B cell (primary cell): ENCODE results near the gene TENM4. TPM values are rescaled to one million over a fixed set of nuclear protein-coding genes. Genes with fewer than 3 reads are reported as not detected.

Source experiments
- ATAC-seq: fragments of 200-7000 bp; cut with Tn5 transposase; one replicate; pipeline ENCODE4 v1.10.0; 2021; ENCODE audit warnings: low read depth, mild to moderate bottlenecking, moderate number of reproducible peaks, moderate library complexity
- CTCF ChIA-PET: fragments of 350-600 bp; sonication (Branson Sonifier 250); formaldehyde crosslinking; loops from one replicate; lab custom pipeline; 2021; ENCODE audit warnings: antibody characterized with exemption, inconsistent platforms; lab: Charles Lee
- POLR2A ChIA-PET: fragments of 350-600 bp; sonication (Branson Sonifier 250); formaldehyde crosslinking; loops from one replicate; lab custom pipeline; 2021; ENCODE audit warnings: antibody characterized with exemption; lab: Charles Lee
- DNase-seq: peaks from one replicate; pipeline ENCODE4 v3.0.0; 2013
- H2AFZ ChIP-seq: 2 replicates; pipeline ENCODE4 v1.6.1; 2012; ENCODE audit warnings: mild to moderate bottlenecking, low read depth, low read length; ENCODE audit not compliant: insufficient read depth, poor library complexity, severe bottlenecking
- H3K27ac ChIP-seq, 2 donors: 1 replicate in 1 of 2; 2 replicates in 1 of 2; pipeline ENCODE4 v1.5.1; 2012 to 2013; ENCODE audit warnings: low read length in 2 of 2, mild to moderate bottlenecking in 2 of 2, moderate library complexity in 1 of 2
- H3K27me3 ChIP-seq, 4 experiments: fragments of 200-600 bp in 1 of 4; sonication (generic) in 1 of 4; replicated peaks in 1 of 4; 1 replicate in 2 of 4; 2 replicates in 2 of 4; pipeline versions ENCODE4 v1.6.1 to v1.7.0; 2013 to 2016; ENCODE audit warnings: low read length in 3 of 4, mild to moderate bottlenecking in 2 of 4, mixed read lengths in 1 of 4, moderate library complexity in 1 of 4; ENCODE audit not compliant: insufficient read depth in 4 of 4, control insufficient read depth in 3 of 4; ENCODE audit errors: control extremely low read depth in 1 of 4
- H3K36me3 ChIP-seq, 2 experiments: replicated peaks in 1 of 2; 1 replicate in 1 of 2; 2 replicates in 1 of 2; pipeline versions ENCODE4 v1.6.1 to v1.7.1; 2013; ENCODE audit warnings: low read length in 1 of 2; ENCODE audit not compliant: insufficient read depth in 2 of 2, control insufficient read depth in 1 of 2; ENCODE audit errors: control extremely low read depth in 1 of 2, extremely low read depth in 1 of 2
- H3K4me1 ChIP-seq, 2 donors: fragments of 200-600 bp in 1 of 2; sonication (generic) in 1 of 2; 1 replicate in 1 of 2; 2 replicates in 1 of 2; pipeline versions ENCODE4 v1.5.1 to v1.6.1; 2013 to 2017; ENCODE audit warnings: low read length in 2 of 2; ENCODE audit not compliant: control insufficient read depth in 2 of 2, insufficient read depth in 2 of 2
- H3K4me2 ChIP-seq: replicated peaks from 2 replicates; pipeline ENCODE3; 2012; ENCODE audit warnings: mild to moderate bottlenecking, low read depth, low read length; ENCODE audit not compliant: poor library complexity, severe bottlenecking
- H3K4me3 ChIP-seq, 5 experiments: fragments of 200-600 bp in 1 of 5; sonication (generic) in 1 of 5; 1 replicate in 3 of 5; 2 replicates in 2 of 5; pipeline versions ENCODE4 v1.5.1 to v1.7.0; 2011 to 2016; ENCODE audit warnings: low read length in 4 of 5, mild to moderate bottlenecking in 4 of 5, low read depth in 2 of 5, control low read depth in 1 of 5, moderate library complexity in 1 of 5; ENCODE audit not compliant: insufficient read depth in 1 of 5; ENCODE audit errors: control extremely low read depth in 1 of 5, extremely low read depth in 1 of 5
- H3K79me2 ChIP-seq: fragments of 200-600 bp; sonication (generic); one replicate; pipeline ENCODE4 v1.6.0; 2016; ENCODE audit warnings: low read length; ENCODE audit not compliant: control insufficient read depth, insufficient read depth
- H3K9ac ChIP-seq: fragments of 200-600 bp; sonication (generic); 2 replicates; pipeline ENCODE4 v1.6.1; 2017; ENCODE audit warnings: mild to moderate bottlenecking, low read length, moderate library complexity
- H3K9me3 ChIP-seq, 3 donors: one replicate each; pipeline versions ENCODE4 v1.6.1 to v1.7.1; 2013; ENCODE audit warnings: low read length in 2 of 3; ENCODE audit not compliant: control insufficient read depth in 2 of 3, insufficient read depth in 1 of 3; ENCODE audit errors: control extremely low read depth in 1 of 3
- H4K20me1 ChIP-seq: 2 replicates; pipeline ENCODE4 v1.6.0; 2012; ENCODE audit warnings: mild to moderate bottlenecking, low read length; ENCODE audit not compliant: insufficient read depth, control insufficient read depth, poor library complexity, severe bottlenecking
- H3K27ac Mint-ChIP-seq: one replicate; pipeline ENCODE4 v1.8.0; 2021; ENCODE audit warnings: mixed read lengths
- H3K27me3 Mint-ChIP-seq: one replicate; pipeline ENCODE4 v1.8.0; 2021; ENCODE audit warnings: mixed read lengths
- H3K4me1 Mint-ChIP-seq: one replicate; pipeline ENCODE4 v1.8.0; 2021; ENCODE audit warnings: mixed read lengths
- H3K4me3 Mint-ChIP-seq: one replicate; pipeline ENCODE4 v1.8.0; 2021; ENCODE audit warnings: mixed read lengths
- H3K9me3 Mint-ChIP-seq: one replicate; pipeline ENCODE4 v1.8.0; 2022; ENCODE audit warnings: mixed read lengths; ENCODE audit not compliant: insufficient read depth
- EZH2 ChIP-seq: IDR thresholded peaks from 2 replicates; pipeline ENCODE4 v1.6.1; 2012; ENCODE audit warnings: borderline replicate concordance, low read depth, mild to moderate bottlenecking, moderate library complexity, low read length; ENCODE audit not compliant: insufficient read depth, poor library complexity, severe bottlenecking
- WGBS: methylation state at CpG from one replicate; pipeline ENCODE4 v1.1.5; 2013; ENCODE audit warnings: missing lambda C conversion rate; ENCODE audit not compliant: insufficient coverage; 5-methylcytosine and 5-hydroxymethylcytosine counted together
- intact Hi-C: fragments of 100-400 bp; cut with micrococcal nuclease; formaldehyde crosslinking; loops from one replicate; pipeline ENCODE4 v1.10.0; 2022
- polyA plus RNA-seq: library from polyadenylated mRNA; depleted of rRNA; stranded (reverse); fragments of >200 nt; gene quantifications from 2 replicates; pipeline ENCODE4 v1.2.3, GENCODE V29; 2012
- total RNA-seq, 2 donors: library from RNA; stranded (reverse); fragments of 120-200 nt in 1 of 2; gene quantifications; 1 replicate in 1 of 2; 2 replicates in 1 of 2; pipeline versions ENCODE4 v1.2.3 to v1.2.4, GENCODE V29; 2013 to 2022
- TF ChIP-seq, protein P1 (sequence below): fragments of 200-600 bp; IDR thresholded peaks from one replicate; pipeline ENCODE4 v1.8.0; 2022; ENCODE audit warnings: antibody characterized with exemption, mild to moderate bottlenecking

The TENM4 gene
- total and polyA plus RNA-seq, 2 donors (not counting 1 experiment from before 2014, with no cell fraction given): 0.09 to 5.7 TPM

- H3K4me2 ChIP-seq: no peak overlapping the region
- H3K36me3 ChIP-seq: no peaks in the 10 kb centered on the region
- no peaks in the 10 kb centered on the region for H3K79me2 ChIP-seq
- ChIA-PET CTCF (interaction anchor here (0.6 to 1.1 kb wide), 2 partner anchors 9 to 85 kb away, joined by 3 to 5 read pairs; no protein-coding TSS in a partner anchor), POLR2A (no interaction called here)
- TF ChIP-seq EZH2: no peak
- TF ChIP-seq, protein P1, sequence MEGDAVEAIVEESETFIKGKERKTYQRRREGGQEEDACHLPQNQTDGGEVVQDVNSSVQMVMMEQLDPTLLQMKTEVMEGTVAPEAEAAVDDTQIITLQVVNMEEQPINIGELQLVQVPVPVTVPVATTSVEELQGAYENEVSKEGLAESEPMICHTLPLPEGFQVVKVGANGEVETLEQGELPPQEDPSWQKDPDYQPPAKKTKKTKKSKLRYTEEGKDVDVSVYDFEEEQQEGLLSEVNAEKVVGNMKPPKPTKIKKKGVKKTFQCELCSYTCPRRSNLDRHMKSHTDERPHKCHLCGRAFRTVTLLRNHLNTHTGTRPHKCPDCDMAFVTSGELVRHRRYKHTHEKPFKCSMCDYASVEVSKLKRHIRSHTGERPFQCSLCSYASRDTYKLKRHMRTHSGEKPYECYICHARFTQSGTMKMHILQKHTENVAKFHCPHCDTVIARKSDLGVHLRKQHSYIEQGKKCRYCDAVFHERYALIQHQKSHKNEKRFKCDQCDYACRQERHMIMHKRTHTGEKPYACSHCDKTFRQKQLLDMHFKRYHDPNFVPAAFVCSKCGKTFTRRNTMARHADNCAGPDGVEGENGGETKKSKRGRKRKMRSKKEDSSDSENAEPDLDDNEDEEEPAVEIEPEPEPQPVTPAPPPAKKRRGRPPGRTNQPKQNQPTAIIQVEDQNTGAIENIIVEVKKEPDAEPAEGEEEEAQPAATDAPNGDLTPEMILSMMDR: no peak
- no peak overlapping the region for H2AFZ ChIP-seq
- 100% methylated on average over 6 of the region's 6 CpGs for WGBS
- ATAC-seq: no peak
- no peak overlapping the region for H3K27ac ChIP-seq
- H3K27me3 ChIP-seq: no peaks in the 10 kb centered on the region
- H3K4me3 ChIP-seq: no peak overlapping the region
- H3K4me1 ChIP-seq: peaks cover 11 to 12% of the 10 kb centered on the region in 2 donors
- Mint-ChIP-seq H3K4me3 (no peak overlapping the region), H3K9me3 (no peaks in the 10 kb centered on the region), H3K4me1 (peaks cover 11% of the 10 kb centered on the region), H3K27ac (no peak overlapping the region), H3K27me3 (peaks cover 5% of the 10 kb centered on the region)
- no peak overlapping the region for H3K9ac ChIP-seq
- H4K20me1 ChIP-seq: no peaks in the 10 kb centered on the region
- intact Hi-C loops: no loop called here
- no peak for DNase-seq
- H3K9me3 ChIP-seq: no peaks in the 10 kb centered on the region
Measured at GRCh38 chr11:79409330-79409729, 31.5 kb downstream of the TENM4 start.

- Histone ChIP-seq H3K4me3 (no peak overlapping the region), H2AFZ (no peak overlapping the region), H3K27me3 (no peaks in the 10 kb centered on the region), H3K79me2 (no peaks in the 10 kb centered on the region), H4K20me1 (no peaks in the 10 kb centered on the region), H3K9ac (no peak overlapping the region), H3K4me2 (peak overlapping the region; percentile 26), H3K9me3 (no peaks in the 10 kb centered on the region), H3K36me3 (no peaks in the 10 kb centered on the region), H3K27ac (peak overlapping the region in 1 of 2 donors; percentile 3), H3K4me1 (peaks cover 11 to 12% of the 10 kb centered on the region in 2 donors)
- 0% methylated on average over 1 of the region's 5 CpGs for WGBS
- Mint-ChIP-seq H3K4me3 (peak overlapping the region; percentile 37), H3K4me1 (peaks cover 11% of the 10 kb centered on the region), H3K9me3 (no peaks in the 10 kb centered on the region), H3K27ac (no peak overlapping the region), H3K27me3 (peaks cover 3% of the 10 kb centered on the region)
- ChIA-PET CTCF (no interaction called here), POLR2A (no interaction called here)
- peak; percentile 75 for DNase-seq
- intact Hi-C loops: loop anchor here (2.0 kb wide), 1 partner anchor 30 kb away; no protein-coding TSS in a partner anchor
- TF ChIP-seq, protein P1: no peak
- no peak for TF ChIP-seq EZH2
- ATAC-seq: peak; percentile 79
Measured at GRCh38 chr11:79406376-79406775, 34.5 kb downstream of the TENM4 start.
